ENCODE measurements around the gene ITGA8. TPM values are rescaled to one million over a fixed set of nuclear protein-coding genes. Genes with fewer than 3 reads are reported as not detected.

ITGA8 gene
- total and polyA plus RNA-seq, 2 donors (not counting 1 experiment from before 2014, with no cell fraction given) = not detected

DNA sequence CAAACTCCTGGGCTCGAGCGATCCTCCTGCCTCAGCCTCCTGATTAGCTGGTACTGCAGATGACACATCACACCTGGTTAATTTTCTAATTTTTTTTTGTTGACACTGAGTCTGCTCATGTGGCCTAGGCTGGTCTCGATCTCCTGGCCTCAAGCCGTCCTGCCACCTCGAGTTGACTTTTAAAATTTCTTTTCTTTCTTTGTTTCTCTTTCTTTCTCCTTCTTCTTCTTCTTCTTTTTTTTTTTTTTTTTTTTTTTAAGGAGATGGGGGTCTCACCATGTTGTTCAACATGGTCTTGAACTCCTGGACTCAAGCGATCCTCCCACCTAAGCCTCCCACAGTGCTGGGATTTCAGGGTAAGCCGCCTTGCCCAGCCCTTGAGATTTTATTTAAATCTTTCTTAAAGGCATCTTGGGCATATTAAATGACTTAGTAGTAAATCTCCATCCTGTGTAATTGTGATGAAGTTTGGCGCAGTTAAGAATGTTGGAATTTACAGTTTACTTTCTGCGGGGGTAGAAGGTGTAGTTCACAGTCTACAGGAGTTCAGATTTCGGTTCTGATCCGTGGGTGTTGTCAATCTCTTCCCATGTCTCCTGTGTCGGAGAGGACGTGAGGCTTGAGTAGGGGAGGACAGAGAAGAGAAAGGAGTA is 1.0 kb upstream of the ITGA8 start:
- no peak for DNase-seq
- H3K4me3 ChIP-seq (ENCODE audit: control extremely low read depth in 1 of 5, extremely low read depth in 1 of 5, insufficient read depth in 1 of 5, low read depth in 2 of 5, low read length in 4 of 5) = no peak overlapping the region
- H3K9me3 Mint-ChIP-seq (ENCODE audit: insufficient read depth) = no peaks in the 10 kb centered on the region
- intact Hi-C loops (cut with micrococcal nuclease) = no loop called here
- H3K4me3 Mint-ChIP-seq = no peak overlapping the region
- no peak overlapping the region for H3K27ac ChIP-seq (ENCODE audit: low read length in 2 of 2)
- no peak overlapping the region for H2AFZ ChIP-seq (ENCODE audit: insufficient read depth, low read depth, low read length, poor library complexity, severe bottlenecking)
- no peak for TF ChIP-seq EZH2 (IDR thresholded peaks at IDR 0.05; ENCODE audit: borderline replicate concordance, insufficient read depth, low read depth, low read length, poor library complexity, severe bottlenecking)
- TF ChIP-seq, protein P1, sequence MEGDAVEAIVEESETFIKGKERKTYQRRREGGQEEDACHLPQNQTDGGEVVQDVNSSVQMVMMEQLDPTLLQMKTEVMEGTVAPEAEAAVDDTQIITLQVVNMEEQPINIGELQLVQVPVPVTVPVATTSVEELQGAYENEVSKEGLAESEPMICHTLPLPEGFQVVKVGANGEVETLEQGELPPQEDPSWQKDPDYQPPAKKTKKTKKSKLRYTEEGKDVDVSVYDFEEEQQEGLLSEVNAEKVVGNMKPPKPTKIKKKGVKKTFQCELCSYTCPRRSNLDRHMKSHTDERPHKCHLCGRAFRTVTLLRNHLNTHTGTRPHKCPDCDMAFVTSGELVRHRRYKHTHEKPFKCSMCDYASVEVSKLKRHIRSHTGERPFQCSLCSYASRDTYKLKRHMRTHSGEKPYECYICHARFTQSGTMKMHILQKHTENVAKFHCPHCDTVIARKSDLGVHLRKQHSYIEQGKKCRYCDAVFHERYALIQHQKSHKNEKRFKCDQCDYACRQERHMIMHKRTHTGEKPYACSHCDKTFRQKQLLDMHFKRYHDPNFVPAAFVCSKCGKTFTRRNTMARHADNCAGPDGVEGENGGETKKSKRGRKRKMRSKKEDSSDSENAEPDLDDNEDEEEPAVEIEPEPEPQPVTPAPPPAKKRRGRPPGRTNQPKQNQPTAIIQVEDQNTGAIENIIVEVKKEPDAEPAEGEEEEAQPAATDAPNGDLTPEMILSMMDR (IDR thresholded peaks at IDR 0.05) = no peak
- H3K4me1 ChIP-seq (ENCODE audit: control insufficient read depth in 2 of 2, insufficient read depth in 2 of 2, low read length in 2 of 2) = no peaks in the 10 kb centered on the region
- no peak for ATAC-seq (ENCODE audit: low read depth)
- no peak overlapping the region for H3K27ac Mint-ChIP-seq
- 94% methylated on average over 6 of the region's 13 CpGs for WGBS (ENCODE audit: insufficient coverage)
- peaks cover 4% of the 10 kb centered on the region for H3K4me1 Mint-ChIP-seq
- ChIA-PET CTCF (no interaction called here), POLR2A (no interaction called here)
- peaks cover 0 to 10% (median 0%) of the 10 kb centered on the region in 3 donors for H3K9me3 ChIP-seq (ENCODE audit: control extremely low read depth in 1 of 3, control insufficient read depth in 2 of 3, insufficient read depth in 1 of 3, low read length in 2 of 3)
- no peaks in the 10 kb centered on the region for H3K79me2 ChIP-seq (ENCODE audit: control insufficient read depth, insufficient read depth, low read length)
- no peaks in the 10 kb centered on the region for H4K20me1 ChIP-seq (ENCODE audit: control insufficient read depth, insufficient read depth, low read length, poor library complexity, severe bottlenecking)
- H3K27me3 ChIP-seq (replicated peaks in 1 of 4; ENCODE audit: control extremely low read depth in 1 of 4, control insufficient read depth in 3 of 4, insufficient read depth in 4 of 4, low read length in 3 of 4) = peaks cover 0 to 26% (median 12%) of the 10 kb centered on the region in 4 experiments
- no peak overlapping the region for H3K4me2 ChIP-seq (replicated peaks; ENCODE audit: low read depth, low read length, poor library complexity, severe bottlenecking)
- H3K27me3 Mint-ChIP-seq = peaks cover 46% of the 10 kb centered on the region
- no peak overlapping the region for H3K9ac ChIP-seq (ENCODE audit: low read length)
- H3K36me3 ChIP-seq (replicated peaks in 1 of 2; ENCODE audit: control extremely low read depth in 1 of 2, control insufficient read depth in 1 of 2, extremely low read depth in 1 of 2, insufficient read depth in 2 of 2, low read length in 1 of 2) = no peaks in the 10 kb centered on the region

DNA sequence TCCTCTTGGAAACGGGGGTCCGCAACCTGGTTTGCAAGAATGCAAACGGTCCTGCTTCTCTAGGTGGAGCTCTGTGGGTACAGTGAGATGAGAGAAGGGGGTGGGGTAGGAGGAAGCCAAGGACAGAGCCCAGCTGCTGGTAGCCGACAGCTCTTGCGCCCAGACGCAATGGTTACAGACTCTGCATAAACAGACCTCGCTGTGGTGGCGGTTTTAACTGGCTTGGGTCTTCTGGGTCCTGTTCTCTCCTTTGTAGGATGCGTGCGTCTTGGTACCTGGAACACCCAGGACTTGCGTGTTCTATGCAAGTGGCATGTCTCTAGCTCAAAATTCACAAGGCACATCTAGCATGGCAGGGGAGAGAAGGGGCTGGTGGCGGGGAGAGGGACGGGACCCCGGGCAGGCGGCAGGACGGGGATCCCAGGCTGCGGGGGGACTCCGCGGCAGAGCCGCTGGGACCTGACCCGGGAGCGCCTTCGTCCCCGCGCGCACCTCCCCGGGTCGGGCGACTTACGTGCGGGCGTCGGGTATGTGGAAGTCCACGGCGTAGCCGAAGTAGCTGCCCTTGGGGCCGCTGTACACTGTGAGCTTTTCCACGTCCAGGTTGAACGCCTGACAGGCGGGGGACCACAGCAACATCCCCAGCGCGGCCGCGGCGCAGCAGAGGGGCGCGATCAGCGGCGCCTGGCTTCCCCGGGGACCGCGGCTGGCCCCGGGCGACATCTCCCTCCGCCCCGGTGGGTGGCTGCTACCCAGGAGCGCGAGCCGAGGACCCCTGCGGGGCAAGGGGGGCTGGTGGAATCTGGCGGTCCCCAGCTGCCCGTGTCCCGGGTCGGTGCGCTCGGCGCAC is 448 bp downstream of the ITGA8 start:
- ATAC-seq (ENCODE audit: low read depth) (no peak), DNase-seq (peak; percentile 2)
- ChIA-PET CTCF (no interaction called here), POLR2A (no interaction called here)
- no peak overlapping the region for H3K4me3 ChIP-seq (ENCODE audit: control extremely low read depth in 1 of 5, extremely low read depth in 1 of 5, insufficient read depth in 1 of 5, low read depth in 2 of 5, low read length in 4 of 5)
- H3K27ac Mint-ChIP-seq = no peak overlapping the region
- WGBS (ENCODE audit: insufficient coverage) = 3% methylated on average over 66 of the region's 67 CpGs
- H3K4me3 Mint-ChIP-seq = no peak overlapping the region
- intact Hi-C loops (cut with micrococcal nuclease) = no loop called here
- TF ChIP-seq EZH2 (IDR thresholded peaks at IDR 0.05; ENCODE audit: borderline replicate concordance, insufficient read depth, low read depth, low read length, poor library complexity, severe bottlenecking) = no peak
- TF ChIP-seq, protein P1 (IDR thresholded peaks at IDR 0.05) = no peak
- peaks cover 46% of the 10 kb centered on the region for H3K27me3 Mint-ChIP-seq
- peaks cover 4% of the 10 kb centered on the region for H3K4me1 Mint-ChIP-seq
- H3K9me3 ChIP-seq (ENCODE audit: control extremely low read depth in 1 of 3, control insufficient read depth in 2 of 3, insufficient read depth in 1 of 3, low read length in 2 of 3) = peaks cover 0 to 10% (median 0%) of the 10 kb centered on the region in 3 donors
- H3K4me2 ChIP-seq (replicated peaks; ENCODE audit: low read depth, low read length, poor library complexity, severe bottlenecking) = no peak overlapping the region
- no peak overlapping the region for H3K9ac ChIP-seq (ENCODE audit: low read length)
- H3K36me3 ChIP-seq (replicated peaks in 1 of 2; ENCODE audit: control extremely low read depth in 1 of 2, control insufficient read depth in 1 of 2, extremely low read depth in 1 of 2, insufficient read depth in 2 of 2, low read length in 1 of 2) = no peaks in the 10 kb centered on the region
- H3K27me3 ChIP-seq (replicated peaks in 1 of 4; ENCODE audit: control extremely low read depth in 1 of 4, control insufficient read depth in 3 of 4, insufficient read depth in 4 of 4, low read length in 3 of 4) = peaks cover 0 to 27% (median 15%) of the 10 kb centered on the region in 4 experiments
- no peaks in the 10 kb centered on the region for H3K9me3 Mint-ChIP-seq (ENCODE audit: insufficient read depth)
- H3K4me1 ChIP-seq (ENCODE audit: control insufficient read depth in 2 of 2, insufficient read depth in 2 of 2, low read length in 2 of 2) = no peaks in the 10 kb centered on the region
- no peaks in the 10 kb centered on the region for H3K79me2 ChIP-seq (ENCODE audit: control insufficient read depth, insufficient read depth, low read length)
- no peaks in the 10 kb centered on the region for H4K20me1 ChIP-seq (ENCODE audit: control insufficient read depth, insufficient read depth, low read length, poor library complexity, severe bottlenecking)
- H2AFZ ChIP-seq (ENCODE audit: insufficient read depth, low read depth, low read length, poor library complexity, severe bottlenecking) = no peak overlapping the region
- H3K27ac ChIP-seq (ENCODE audit: low read length in 2 of 2) = no peak overlapping the region
